T-helper 17 cell (primary cell): ENCODE measurements around the gene PTP4A1. TPM values are rescaled to one million over a fixed set of nuclear protein-coding genes. Genes with fewer than 3 reads are reported as not detected.

ENCODE experiments used
- ATAC-seq: fragments of 150-1000 bp; cut with Tn5 transposase; 2 replicates; pipeline ENCODE4 v1.10.0; 2021; ENCODE audit warnings: mild to moderate bottlenecking, moderate library complexity
- DNase-seq, 3 donors: peaks; one replicate each; pipeline versions ENCODE4 v3.0.0 to v3.0.0-alpha.2; 2020 to 2021
- H3K9me3 ChIP-seq: one replicate; pipeline ENCODE4 v1.7.0; 2013; ENCODE audit warnings: low read length, mild to moderate bottlenecking; ENCODE audit not compliant: control insufficient read depth, poor library complexity, severe bottlenecking
- H3K27ac Mint-ChIP-seq: one replicate; pipeline ENCODE4 v1.8.0; 2022; ENCODE audit warnings: mild to moderate bottlenecking, moderate library complexity, mixed read lengths
- H3K27me3 Mint-ChIP-seq: one replicate; pipeline ENCODE4 v1.8.0; 2022; ENCODE audit warnings: mixed read lengths
- H3K36me3 Mint-ChIP-seq: one replicate; pipeline ENCODE4 v1.8.0; 2022; ENCODE audit warnings: low read depth, mixed read lengths
- H3K4me1 Mint-ChIP-seq: one replicate; pipeline ENCODE4 v1.8.0; 2022; ENCODE audit warnings: mild to moderate bottlenecking, mixed read lengths
- H3K4me3 Mint-ChIP-seq: one replicate; pipeline ENCODE4 v1.8.0; 2022; ENCODE audit warnings: mild to moderate bottlenecking, moderate library complexity, mixed read lengths
- total RNA-seq, 4 donors: library from RNA in 2 of 4; stranded (reverse) in 2 of 4; gene quantifications; one replicate each; pipeline ENCODE4 v1.2.3 and lab custom pipeline; 2022 to 2026

The PTP4A1 gene
- total RNA-seq, 2 donors from 2014 or later = 112 to 129 TPM

DNA sequence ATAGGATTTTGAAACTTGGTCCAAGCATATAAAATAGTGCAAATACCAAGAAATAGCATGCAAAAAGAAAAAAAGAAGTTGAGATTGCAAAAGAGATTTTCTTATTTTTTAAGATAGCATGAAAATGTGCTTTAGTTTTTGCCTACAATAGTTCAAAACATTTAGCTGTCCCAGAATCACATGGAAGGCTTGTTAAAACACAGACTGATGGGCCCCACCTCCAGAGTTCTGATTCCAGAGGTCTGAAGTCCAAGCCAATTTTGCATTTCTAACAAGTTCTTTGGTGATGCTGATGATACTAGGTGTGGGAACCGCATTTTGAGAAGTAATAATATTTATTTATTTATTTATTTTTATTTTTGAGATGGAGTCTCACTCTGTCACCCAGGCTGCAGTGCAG, 33.7 kb upstream of the PTP4A1 start:
- ATAC-seq (no peak), DNase-seq (no peak)
- peaks cover 18% of the 10 kb centered on the region for H3K27me3 Mint-ChIP-seq
- no peaks in the 10 kb centered on the region for H3K9me3 ChIP-seq
- no peak overlapping the region for H3K27ac Mint-ChIP-seq
- H3K4me3 Mint-ChIP-seq = no peak overlapping the region
- H3K4me1 Mint-ChIP-seq = peaks cover 3% of the 10 kb centered on the region
- H3K36me3 Mint-ChIP-seq = no peaks in the 10 kb centered on the region

DNA sequence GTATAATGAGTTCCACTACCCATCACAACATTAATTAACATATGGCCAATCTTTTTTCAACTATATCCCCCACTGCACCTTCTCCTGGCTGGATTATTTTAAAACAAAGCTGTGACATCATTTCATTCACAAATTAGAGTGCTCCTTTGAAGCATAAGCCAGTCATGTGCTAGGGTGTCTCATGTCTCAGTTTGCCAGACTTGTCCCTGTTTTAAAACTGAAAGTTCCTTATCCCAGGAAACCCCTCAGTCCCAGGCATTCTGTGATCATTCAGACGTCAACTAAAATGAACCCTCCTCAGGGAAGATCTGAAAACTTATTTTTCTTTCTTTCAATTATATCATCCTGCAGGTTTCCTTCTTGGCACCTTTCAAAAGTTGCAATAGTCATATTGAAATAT, 29.3 kb upstream of the PTP4A1 start:
- H3K36me3 Mint-ChIP-seq = no peaks in the 10 kb centered on the region
- H3K9me3 ChIP-seq = no peaks in the 10 kb centered on the region
- H3K4me1 Mint-ChIP-seq = no peaks in the 10 kb centered on the region
- no peak overlapping the region for H3K27ac Mint-ChIP-seq
- no peak overlapping the region for H3K4me3 Mint-ChIP-seq
- H3K27me3 Mint-ChIP-seq = peaks cover 17% of the 10 kb centered on the region
- no peak for ATAC-seq
- DNase-seq = no peak

DNA sequence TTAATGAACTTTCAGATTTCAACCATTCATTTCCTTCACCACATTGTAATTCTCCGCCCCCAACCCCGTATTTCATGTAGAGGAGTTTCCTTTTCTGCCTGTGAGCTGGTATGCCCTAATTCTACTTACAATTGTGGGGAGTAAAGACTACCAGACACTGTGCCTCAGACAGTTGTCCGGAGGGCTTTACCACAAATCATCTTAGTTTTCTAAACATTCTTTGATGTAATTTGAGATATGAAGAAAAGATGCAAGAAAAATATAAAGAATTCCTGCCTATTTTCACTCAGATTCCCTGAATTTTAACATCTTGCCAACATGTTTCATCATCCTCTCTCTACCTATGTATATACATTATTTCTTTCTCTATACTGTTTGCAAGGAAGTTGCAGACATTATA, 28.3 kb upstream of the PTP4A1 start:
- DNase-seq (no peak), ATAC-seq (no peak)
- no peak overlapping the region for H3K4me3 Mint-ChIP-seq
- peaks cover 21% of the 10 kb centered on the region for H3K27me3 Mint-ChIP-seq
- H3K9me3 ChIP-seq = no peaks in the 10 kb centered on the region
- no peaks in the 10 kb centered on the region for H3K36me3 Mint-ChIP-seq
- no peak overlapping the region for H3K27ac Mint-ChIP-seq
- H3K4me1 Mint-ChIP-seq = no peaks in the 10 kb centered on the region

DNA sequence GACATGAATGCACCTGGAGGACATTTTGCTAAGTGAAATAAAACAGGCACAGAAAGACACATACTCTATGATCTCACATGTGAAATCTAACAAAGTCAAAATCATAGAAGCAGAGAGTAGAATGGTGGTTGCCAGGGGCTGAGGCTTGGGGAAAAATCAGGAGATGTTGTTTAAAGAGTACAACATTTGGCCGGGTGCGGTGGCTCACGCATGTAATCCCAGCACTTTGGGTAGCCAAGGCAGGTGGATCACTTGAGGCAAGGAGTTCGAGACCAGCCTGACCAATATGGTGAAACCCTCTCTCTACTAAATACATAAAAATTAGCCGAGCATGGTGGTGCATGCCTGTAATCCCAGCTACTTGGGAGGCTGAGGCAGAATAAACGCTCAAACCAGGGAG, 26.0 kb upstream of the PTP4A1 start:
- no peak overlapping the region for H3K27ac Mint-ChIP-seq
- DNase-seq (no peak), ATAC-seq (no peak)
- H3K4me1 Mint-ChIP-seq = no peaks in the 10 kb centered on the region
- H3K4me3 Mint-ChIP-seq = no peak overlapping the region
- peaks cover 2% of the 10 kb centered on the region for H3K36me3 Mint-ChIP-seq
- H3K9me3 ChIP-seq = no peaks in the 10 kb centered on the region
- peaks cover 8% of the 10 kb centered on the region for H3K27me3 Mint-ChIP-seq

DNA sequence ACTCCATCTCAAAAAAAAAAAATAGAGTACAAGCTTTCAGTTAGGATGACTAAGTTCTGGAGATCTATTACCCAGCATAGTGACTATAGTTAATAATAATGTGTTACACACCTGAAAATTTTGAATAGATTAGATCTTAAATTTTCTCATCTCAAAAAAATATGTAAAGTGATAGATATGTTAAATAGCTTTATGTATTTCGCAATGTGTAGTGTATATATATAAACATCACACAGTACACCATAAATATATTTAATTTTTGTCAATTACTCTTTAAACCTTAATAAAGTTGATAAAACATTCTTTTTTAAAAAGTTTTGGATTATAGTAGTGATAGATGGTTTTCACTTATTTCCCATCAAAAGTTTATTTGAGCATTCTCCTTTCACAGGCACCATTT, 25.6 kb upstream of the PTP4A1 start:
- no peak overlapping the region for H3K4me3 Mint-ChIP-seq
- H3K36me3 Mint-ChIP-seq = peaks cover 2% of the 10 kb centered on the region
- no peak for ATAC-seq
- no peak for DNase-seq
- H3K9me3 ChIP-seq = no peaks in the 10 kb centered on the region
- H3K27ac Mint-ChIP-seq = no peak overlapping the region
- H3K4me1 Mint-ChIP-seq = no peaks in the 10 kb centered on the region
- H3K27me3 Mint-ChIP-seq = peaks cover 8% of the 10 kb centered on the region

DNA sequence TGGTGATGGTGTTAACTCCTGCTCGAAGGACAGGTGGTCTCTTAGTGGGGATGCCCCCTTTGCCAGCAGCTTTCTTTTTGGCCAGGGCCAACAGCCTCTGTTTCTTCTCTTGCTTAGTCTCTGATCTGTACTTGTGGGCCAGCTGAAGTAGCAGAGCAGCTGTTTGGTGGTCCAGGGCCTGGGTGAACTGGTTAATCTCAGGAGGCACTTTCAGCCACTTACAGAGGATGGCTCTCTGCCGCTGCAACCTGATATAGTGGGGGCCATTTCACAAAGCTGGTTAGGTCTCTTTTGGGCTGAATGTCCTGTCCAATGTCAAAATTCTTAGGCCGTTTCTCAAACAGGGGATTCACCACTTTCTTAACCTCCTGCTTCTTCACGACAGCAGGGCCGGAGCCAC, 23.2 kb upstream of the PTP4A1 start:
- H3K36me3 Mint-ChIP-seq = peaks cover 2% of the 10 kb centered on the region
- H3K4me3 Mint-ChIP-seq = no peak overlapping the region
- ATAC-seq (no peak), DNase-seq (no peak)
- peaks cover 14% of the 10 kb centered on the region for H3K27me3 Mint-ChIP-seq
- H3K27ac Mint-ChIP-seq = no peak overlapping the region
- H3K4me1 Mint-ChIP-seq = no peaks in the 10 kb centered on the region
- no peaks in the 10 kb centered on the region for H3K9me3 ChIP-seq

DNA sequence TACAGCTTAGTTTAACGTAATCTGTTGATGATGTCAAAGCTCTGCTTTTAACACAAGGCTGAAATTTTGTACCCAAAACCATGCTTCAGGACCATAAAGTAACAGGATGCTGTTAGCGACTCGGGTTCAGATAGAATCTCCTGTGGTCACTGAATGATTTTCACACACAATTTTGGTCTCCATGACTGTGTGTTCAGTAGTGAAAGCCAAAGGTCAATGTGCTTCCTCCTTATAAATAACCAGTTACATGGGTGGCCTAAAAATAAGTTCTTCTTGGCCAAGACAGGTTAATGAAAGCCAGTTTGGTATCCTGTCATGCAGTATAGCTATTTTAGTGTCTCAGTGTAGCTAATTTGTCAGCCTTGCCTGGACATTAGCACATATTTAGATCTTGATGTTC, 19.1 kb upstream of the PTP4A1 start:
- Mint-ChIP-seq H3K36me3 (peaks cover 2% of the 10 kb centered on the region), H3K4me1 (no peaks in the 10 kb centered on the region), H3K27ac (no peak overlapping the region), H3K27me3 (peaks cover 30% of the 10 kb centered on the region), H3K4me3 (no peak overlapping the region)
- DNase-seq (no peak), ATAC-seq (no peak)
- no peaks in the 10 kb centered on the region for H3K9me3 ChIP-seq

DNA sequence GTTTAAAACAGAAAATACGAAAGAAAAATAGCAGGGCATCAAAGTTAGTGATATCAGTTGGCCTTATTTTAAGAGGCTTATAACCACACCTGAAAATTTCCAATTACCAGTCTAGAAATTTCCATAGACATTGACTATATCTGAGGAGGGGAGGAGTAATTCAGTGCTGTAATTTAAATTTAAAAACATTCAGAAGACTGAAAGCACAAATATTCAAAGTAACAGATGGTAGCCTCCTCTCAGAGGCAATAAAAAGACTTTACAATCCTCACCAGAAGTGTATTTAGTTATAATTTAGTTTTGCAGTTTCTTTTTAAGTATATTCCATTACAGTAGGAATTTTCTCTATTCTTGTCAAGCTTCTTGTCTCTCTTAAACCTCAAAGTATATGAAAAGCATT, 18.4 kb upstream of the PTP4A1 start:
- H3K4me3 Mint-ChIP-seq = no peak overlapping the region
- H3K4me1 Mint-ChIP-seq = no peaks in the 10 kb centered on the region
- H3K9me3 ChIP-seq = no peaks in the 10 kb centered on the region
- no peak overlapping the region for H3K27ac Mint-ChIP-seq
- ATAC-seq = no peak
- no peak for DNase-seq
- peaks cover 2% of the 10 kb centered on the region for H3K36me3 Mint-ChIP-seq
- H3K27me3 Mint-ChIP-seq = peaks cover 35% of the 10 kb centered on the region

DNA sequence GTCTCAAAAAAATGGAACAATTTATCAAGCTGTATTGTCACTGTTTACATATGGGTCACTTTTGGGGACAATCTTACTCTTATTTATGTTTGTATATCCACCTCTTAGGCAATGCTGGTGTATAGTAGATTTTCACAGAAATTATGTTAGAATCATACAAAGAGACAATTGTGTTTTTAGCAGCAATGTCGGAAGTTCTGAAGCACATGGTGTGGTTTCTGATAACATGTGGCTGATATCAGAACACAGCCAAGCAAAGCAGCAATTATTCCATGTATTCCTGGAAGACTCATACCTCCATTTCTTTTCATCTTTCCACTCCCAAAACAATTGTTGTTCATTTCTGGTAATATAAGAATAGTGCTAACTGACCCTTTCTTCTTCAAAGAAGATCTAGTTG, 17.5 kb upstream of the PTP4A1 start:
- H3K36me3 Mint-ChIP-seq = no peaks in the 10 kb centered on the region
- H3K27me3 Mint-ChIP-seq = peaks cover 36% of the 10 kb centered on the region
- no peak for ATAC-seq
- no peak overlapping the region for H3K4me3 Mint-ChIP-seq
- no peak overlapping the region for H3K27ac Mint-ChIP-seq
- H3K4me1 Mint-ChIP-seq = no peaks in the 10 kb centered on the region
- no peak for DNase-seq
- H3K9me3 ChIP-seq = no peaks in the 10 kb centered on the region

DNA sequence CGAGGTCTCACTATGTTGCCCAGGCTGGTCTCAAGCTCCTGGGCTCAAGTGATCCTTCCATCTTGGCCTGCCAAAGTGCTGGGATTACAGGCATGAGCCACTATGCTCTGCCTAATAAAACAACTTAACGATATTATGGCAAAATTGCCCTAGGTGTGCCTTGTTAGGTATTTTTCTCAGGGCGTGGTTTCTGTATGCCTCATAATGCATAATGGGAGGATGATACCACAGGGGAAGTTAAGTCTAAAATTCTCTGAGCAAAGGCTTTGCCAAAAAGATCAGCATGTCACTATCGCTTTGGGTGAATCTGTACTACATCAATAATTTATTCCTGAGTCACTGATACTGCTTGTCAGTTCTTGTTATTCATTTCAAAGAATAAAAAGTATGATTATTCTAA, 15.9 kb upstream of the PTP4A1 start:
- H3K36me3 Mint-ChIP-seq = no peaks in the 10 kb centered on the region
- H3K9me3 ChIP-seq = no peaks in the 10 kb centered on the region
- ATAC-seq = no peak

DNA sequence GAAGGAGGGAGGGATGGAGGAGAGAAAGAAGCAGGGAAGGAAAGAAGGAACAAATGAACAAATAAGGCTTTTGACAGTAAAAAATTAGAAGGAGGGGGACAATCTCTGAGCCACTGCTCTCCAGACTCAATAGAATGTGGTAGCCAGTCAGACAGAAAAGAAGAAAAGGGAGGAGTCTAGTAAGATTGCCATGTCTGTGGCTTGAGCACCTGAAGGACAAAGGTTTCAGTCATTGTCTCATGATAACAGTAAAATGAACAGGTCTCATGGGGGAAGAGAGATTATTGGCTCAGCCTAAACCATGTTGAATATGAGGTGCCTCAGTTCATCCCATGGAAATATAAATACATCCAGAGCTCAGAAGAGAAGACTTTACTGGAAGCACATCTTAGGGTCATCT, 14.0 kb upstream of the PTP4A1 start:
- Mint-ChIP-seq H3K36me3 (peaks cover 2% of the 10 kb centered on the region), H3K4me3 (no peak overlapping the region), H3K27me3 (peaks cover 54% of the 10 kb centered on the region), H3K4me1 (peaks cover 3% of the 10 kb centered on the region), H3K27ac (no peak overlapping the region)
- DNase-seq = no peak
- no peak for ATAC-seq
- no peaks in the 10 kb centered on the region for H3K9me3 ChIP-seq

More for the DNA sequence above, 15.9 kb upstream of the PTP4A1 start:
- Mint-ChIP-seq H3K4me1 (peaks cover 2% of the 10 kb centered on the region), H3K27me3 (peaks cover 46% of the 10 kb centered on the region), H3K4me3 (no peak overlapping the region), H3K27ac (no peak overlapping the region)
- DNase-seq = no peak

DNA sequence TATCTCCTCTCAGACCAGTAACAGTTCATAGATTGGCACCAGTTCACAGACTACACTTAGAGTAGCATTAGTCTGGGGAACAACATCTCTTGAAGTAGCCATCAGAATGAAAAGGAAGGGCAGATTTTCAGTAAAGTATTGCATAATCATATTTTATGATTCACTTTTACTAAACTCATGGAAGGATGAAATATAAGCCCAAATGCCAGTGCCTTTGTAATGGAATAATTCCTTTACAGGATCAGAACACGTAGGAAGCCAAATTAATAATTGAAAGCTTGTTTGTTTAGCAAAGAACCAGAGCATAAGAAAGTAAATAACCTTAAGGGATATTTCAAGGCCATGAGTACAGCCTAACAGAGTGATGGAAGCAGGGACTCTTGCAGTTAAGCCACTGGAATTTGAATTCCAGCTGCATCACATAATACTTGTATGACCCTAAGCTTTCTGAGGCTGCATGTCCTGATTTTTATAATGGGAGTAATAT, 11.4 kb upstream of the PTP4A1 start:
- Mint-ChIP-seq H3K27me3 (peaks cover 53% of the 10 kb centered on the region), H3K27ac (no peak overlapping the region), H3K36me3 (peaks cover 2% of the 10 kb centered on the region), H3K4me1 (peaks cover 3% of the 10 kb centered on the region), H3K4me3 (no peak overlapping the region)
- ATAC-seq (no peak), DNase-seq (no peak)
- no peaks in the 10 kb centered on the region for H3K9me3 ChIP-seq

DNA sequence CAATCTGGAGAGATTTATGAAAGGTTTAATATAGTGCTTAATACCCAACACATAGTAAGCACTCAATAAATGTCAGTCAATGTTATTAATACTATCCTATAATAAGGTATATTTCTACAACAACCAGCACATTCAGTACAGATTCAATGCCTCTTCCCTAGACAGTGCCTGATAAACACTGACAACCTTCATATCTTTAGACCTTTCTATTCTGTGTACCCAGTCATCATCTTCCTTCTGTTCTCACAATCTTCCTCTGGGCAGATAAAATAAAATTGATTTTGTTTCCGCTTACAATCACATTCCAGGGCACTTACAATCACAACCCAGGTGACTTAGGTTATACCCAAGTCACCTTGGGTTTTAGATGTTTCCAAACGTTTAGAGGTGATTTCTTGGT, 11.0 kb upstream of the PTP4A1 start:
- H3K27ac Mint-ChIP-seq = no peak overlapping the region

DNA sequence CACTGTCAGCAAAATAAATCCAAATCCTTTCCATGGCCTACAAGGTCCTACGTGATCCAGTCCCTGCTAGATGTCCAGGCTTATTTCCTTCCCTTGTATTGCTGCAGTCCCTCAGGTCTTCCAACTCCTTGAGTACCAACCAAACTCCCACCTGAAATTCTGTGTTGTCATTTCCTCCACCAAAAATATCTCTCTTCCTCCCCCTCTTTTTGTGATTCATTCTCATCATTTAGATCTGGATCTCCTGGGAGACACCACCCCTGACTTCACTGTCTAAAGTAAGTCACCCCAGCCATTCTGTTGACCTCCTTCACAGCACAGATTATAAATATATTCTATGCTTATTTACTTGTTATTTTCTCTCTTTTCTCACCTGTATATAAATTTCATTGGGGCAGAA, 9.0 kb upstream of the PTP4A1 start:
- Mint-ChIP-seq H3K4me1 (peaks cover 3% of the 10 kb centered on the region), H3K27me3 (peaks cover 38% of the 10 kb centered on the region), H3K4me3 (no peak overlapping the region), H3K36me3 (peaks cover 2% of the 10 kb centered on the region), H3K27ac (no peak overlapping the region)
- no peak for ATAC-seq
- H3K9me3 ChIP-seq = no peaks in the 10 kb centered on the region
- no peak for DNase-seq

More for the DNA sequence above, 11.0 kb upstream of the PTP4A1 start:
- peaks cover 50% of the 10 kb centered on the region for H3K27me3 Mint-ChIP-seq
- H3K4me1 Mint-ChIP-seq = peaks cover 3% of the 10 kb centered on the region
- ATAC-seq (no peak), DNase-seq (no peak)
- no peaks in the 10 kb centered on the region for H3K9me3 ChIP-seq
- no peak overlapping the region for H3K4me3 Mint-ChIP-seq
- H3K36me3 Mint-ChIP-seq = peaks cover 2% of the 10 kb centered on the region
